Naive thymus-derived CD4-positive, alpha-beta T cell (primary cell): ENCODE results near the gene IRF2. TPM values are rescaled to one million over a fixed set of nuclear protein-coding genes. Genes with fewer than 3 reads are reported as not detected.

Experiments used
- ATAC-seq: fragments of 150-1000 bp; cut with Tn5 transposase; 2 replicates; pipeline ENCODE4 v1.10.0; 2021; ENCODE audit warnings: mild to moderate bottlenecking, moderate library complexity
- CTCF ChIA-PET: fragments of 350-600 bp; sonication (Branson Sonifier 250); formaldehyde crosslinking; loops from one replicate; lab custom pipeline; 2021; ENCODE audit warnings: antibody characterized with exemption; lab: Charles Lee
- POLR2A ChIA-PET: fragments of 350-600 bp; sonication (Branson Sonifier 250); formaldehyde crosslinking; loops from one replicate; lab custom pipeline; 2021; ENCODE audit warnings: antibody characterized with exemption, inconsistent platforms; lab: Charles Lee
- DNase-seq, 9 donors: peaks; one replicate each; pipeline versions ENCODE4 v3.0.0 to v3.0.0-alpha.2; 2020 to 2022; ENCODE audit warnings: mixed read lengths in 1 of 9
- H3K27ac ChIP-seq: one replicate; pipeline ENCODE4 v1.7.0; 2013; ENCODE audit warnings: mild to moderate bottlenecking, low read depth, low read length, moderate library complexity
- H3K27me3 ChIP-seq, 2 donors: one replicate each; pipeline ENCODE4 v1.7.0; 2013; ENCODE audit warnings: low read length in 2 of 2, mild to moderate bottlenecking in 2 of 2, moderate library complexity in 2 of 2; ENCODE audit not compliant: control insufficient read depth in 2 of 2, insufficient read depth in 2 of 2
- H3K36me3 ChIP-seq, 3 experiments: 1 replicate in 2 of 3; 2 replicates in 1 of 3; pipeline ENCODE4 v1.7.0; 2013; ENCODE audit warnings: low read length in 3 of 3, mild to moderate bottlenecking in 3 of 3, moderate library complexity in 1 of 3; ENCODE audit not compliant: insufficient read depth in 3 of 3, control insufficient read depth in 2 of 3
- H3K4me1 ChIP-seq, 2 donors: one replicate each; pipeline ENCODE4 v1.7.0; 2013; ENCODE audit warnings: low read length in 2 of 2, mild to moderate bottlenecking in 2 of 2, moderate library complexity in 1 of 2; ENCODE audit not compliant: control insufficient read depth in 2 of 2, insufficient read depth in 2 of 2
- H3K4me3 ChIP-seq: 2 replicates; pipeline ENCODE4 v1.7.0; 2013; ENCODE audit warnings: mild to moderate bottlenecking, low read length
- H3K9me3 ChIP-seq, 3 experiments: 1 replicate in 2 of 3; 2 replicates in 1 of 3; pipeline ENCODE4 v1.7.0; 2013; ENCODE audit warnings: low read length in 3 of 3; ENCODE audit not compliant: control insufficient read depth in 2 of 3
- H3K27ac Mint-ChIP-seq, 9 donors: one replicate each; pipeline ENCODE4 v1.8.0; 2020 to 2022; ENCODE audit warnings: mixed read lengths in 9 of 9, mild to moderate bottlenecking in 8 of 9, moderate library complexity in 5 of 9, inconsistent platforms in 2 of 9
- H3K27me3 Mint-ChIP-seq, 5 donors: one replicate each; pipeline ENCODE4 v1.8.0; 2021 to 2022; ENCODE audit warnings: mixed read lengths in 5 of 5, mild to moderate bottlenecking in 1 of 5
- H3K36me3 Mint-ChIP-seq, 5 donors: one replicate each; pipeline ENCODE4 v1.8.0; 2020 to 2022; ENCODE audit warnings: mixed read lengths in 5 of 5, mild to moderate bottlenecking in 3 of 5, inconsistent platforms in 1 of 5
- H3K4me1 Mint-ChIP-seq, 7 donors: one replicate each; pipeline ENCODE4 v1.8.0; 2020 to 2022; ENCODE audit warnings: mixed read lengths in 7 of 7, mild to moderate bottlenecking in 3 of 7, inconsistent platforms in 1 of 7
- H3K4me3 Mint-ChIP-seq, 10 donors: one replicate each; pipeline ENCODE4 v1.8.0; 2020 to 2022; ENCODE audit warnings: mild to moderate bottlenecking in 10 of 10, mixed read lengths in 10 of 10, moderate library complexity in 6 of 10, inconsistent platforms in 2 of 10
- H3K9me3 Mint-ChIP-seq, 11 donors: one replicate each; pipeline ENCODE4 v1.8.0; 2020 to 2022; ENCODE audit warnings: mixed read lengths in 11 of 11, mild to moderate bottlenecking in 4 of 11, inconsistent platforms in 1 of 11, moderate library complexity in 1 of 11
- intact Hi-C, 2 donors: fragments of 100-400 bp; cut with micrococcal nuclease; formaldehyde crosslinking; loops; one replicate each; pipeline ENCODE4 v1.15.1; 2023
- polyA plus RNA-seq, 2 donors: library from polyadenylated mRNA; unstranded; fragments of 300-500 nt; fragmentation: Illumina TruSeq; gene quantifications; one replicate each; pipeline ENCODE4 v1.2.3, GENCODE V29; 2021
- total RNA-seq, 6 experiments: library from RNA in 5 of 6; stranded (reverse) in 5 of 6; gene quantifications; 1 replicate in 5 of 6; 2 replicates in 1 of 6; pipeline ENCODE4 v1.2.3 and lab custom pipeline; 2021 to 2026

Gene IRF2
- total and polyA plus RNA-seq, 7 experiments from 2014 or later = 31.2 to 87.0 (median 77.5) TPM

DNA sequence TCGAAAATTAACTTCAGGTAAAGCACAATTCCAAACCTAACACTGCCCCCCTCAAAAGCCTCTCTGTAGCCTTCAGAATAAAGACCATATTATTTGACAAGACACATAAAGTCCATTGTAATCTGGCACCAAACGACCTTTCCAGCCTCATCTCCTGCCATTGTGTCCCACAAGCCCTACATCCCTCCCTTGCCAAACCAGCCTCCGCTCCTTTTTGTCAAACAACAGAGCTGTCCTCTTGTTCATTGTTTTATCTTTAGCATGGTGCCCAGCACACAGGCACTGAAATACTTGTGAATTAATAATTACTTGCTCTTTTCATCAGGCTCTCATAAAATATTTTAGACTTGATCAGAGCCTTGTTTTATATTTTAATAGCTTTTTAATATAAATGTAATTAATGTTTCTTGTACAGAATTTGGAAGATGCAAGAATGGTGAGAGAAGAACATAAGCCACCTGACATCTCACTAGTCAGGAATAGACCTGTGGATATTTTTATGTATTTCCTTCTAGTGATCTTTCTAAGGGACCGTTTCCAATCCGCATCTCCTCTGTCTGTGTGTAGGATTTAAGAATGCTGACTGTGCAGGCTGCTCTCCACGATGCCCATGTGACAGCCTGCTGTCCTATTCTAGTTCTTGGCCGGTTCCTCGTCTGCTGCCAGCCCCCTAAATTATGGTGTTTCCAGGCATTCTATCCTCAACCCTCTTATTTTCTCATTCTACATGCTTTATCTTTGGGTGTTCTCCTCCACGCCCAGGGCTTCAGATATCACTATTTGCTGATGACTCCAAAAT is 3.0 kb upstream of the IRF2 start:
- H3K36me3 ChIP-seq = peaks cover 0 to 15% (median 0%) of the 10 kb centered on the region in 3 experiments
- peaks cover 0 to 4% (median 0%) of the 10 kb centered on the region in 5 donors for H3K27me3 Mint-ChIP-seq
- ChIA-PET POLR2A (interaction anchor here (0.7 to 4.3 kb wide), 6 partner anchors 18 to 63 kb away, joined by 3 to 114 read pairs (median 4); no protein-coding TSS in a partner anchor), CTCF (interaction anchor here (0.5 to 1.3 kb wide), 3 partner anchors 85 to 1026 kb away, joined by 3 to 4 read pairs (median 3); no protein-coding TSS in a partner anchor)
- H3K9me3 Mint-ChIP-seq = peaks cover 0 to 8% (median 0%) of the 10 kb centered on the region in 11 donors
- H3K36me3 Mint-ChIP-seq = peaks cover 0 to 38% (median 15%) of the 10 kb centered on the region in 5 donors
- H3K27ac Mint-ChIP-seq = peak overlapping the region; percentile 83 to 100 (median 98)
- H3K4me3 Mint-ChIP-seq = peak overlapping the region; percentile 89 to 100 (median 99)
- H3K4me3 ChIP-seq = peak overlapping the region; percentile 85
- H3K27me3 ChIP-seq = no peaks in the 10 kb centered on the region
- H3K9me3 ChIP-seq = no peaks in the 10 kb centered on the region
- ATAC-seq (no peak), DNase-seq (no peak)
- peaks cover 31 to 63% (median 59%) of the 10 kb centered on the region in 7 donors for H3K4me1 Mint-ChIP-seq
- peaks cover 13 to 27% of the 10 kb centered on the region in 2 donors for H3K4me1 ChIP-seq
- H3K27ac ChIP-seq = peak overlapping the region; percentile 96
- intact Hi-C loops = loop anchor here (5.0 to 10.0 kb wide), 3 partner anchors 917 to 1717 kb away; partner anchors contain the start of genes ANKRD37 (in 2 of the 2), LRP2BP (in 2 of the 2), CYP4V2 (in 1 of the 2) and DCTD (in 1 of the 2)

DNA sequence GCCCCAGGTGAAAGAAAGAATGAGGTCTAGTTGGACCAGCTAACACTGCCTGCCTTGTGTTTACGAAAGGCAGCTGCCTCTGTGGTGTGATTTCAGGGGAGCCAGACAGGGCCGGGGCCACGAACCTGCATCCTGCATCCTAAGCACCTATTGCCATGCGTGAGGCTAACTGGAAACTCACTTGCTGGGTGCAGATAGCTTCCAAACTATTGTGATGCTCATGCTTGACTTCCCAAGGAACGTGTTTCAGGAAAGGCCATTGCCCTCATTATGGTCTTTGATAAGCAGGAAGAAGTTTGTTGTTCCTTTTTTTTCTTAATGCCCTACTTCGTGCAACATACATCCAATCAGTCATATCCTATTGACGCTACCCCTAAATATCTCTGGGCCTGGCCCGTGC is 2.3 kb upstream of the IRF2 start:
- Histone ChIP-seq H3K4me1 (peaks cover 14 to 27% of the 10 kb centered on the region in 2 donors), H3K4me3 (peak overlapping the region; percentile 85), H3K36me3 (peaks cover 0 to 15% (median 0%) of the 10 kb centered on the region in 3 experiments), H3K27me3 (no peaks in the 10 kb centered on the region), H3K27ac (peak overlapping the region; percentile 96), H3K9me3 (no peaks in the 10 kb centered on the region)
- Mint-ChIP-seq H3K27me3 (peaks cover 0 to 4% (median 0%) of the 10 kb centered on the region in 5 donors), H3K4me3 (peak overlapping the region; percentile 89 to 100 (median 99)), H3K27ac (peak overlapping the region; percentile 83 to 100 (median 98)), H3K9me3 (peaks cover 0 to 8% (median 0%) of the 10 kb centered on the region in 11 donors), H3K4me1 (peaks cover 37 to 68% (median 63%) of the 10 kb centered on the region in 7 donors), H3K36me3 (peaks cover 0 to 36% (median 12%) of the 10 kb centered on the region in 5 donors)
- intact Hi-C loops = loop anchor here (5.0 to 10.0 kb wide), 3 partner anchors 918 to 1718 kb away; partner anchors contain the start of genes ANKRD37 (in 2 of the 2), LRP2BP (in 2 of the 2), CYP4V2 (in 1 of the 2) and DCTD (in 1 of the 2)
- CTCF ChIA-PET = interaction anchor here (0.7 to 1.3 kb wide), 2 partner anchors 85 to 213 kb away, joined by 3 read pairs; no protein-coding TSS in a partner anchor
- ATAC-seq (no peak), DNase-seq (peak in 6 of 9 donors; percentile 14 to 29 (median 24))
- POLR2A ChIA-PET = interaction anchor here (1.4 to 4.3 kb wide), 4 partner anchors 26 to 63 kb away, joined by 3 to 114 read pairs (median 8); no protein-coding TSS in a partner anchor

DNA sequence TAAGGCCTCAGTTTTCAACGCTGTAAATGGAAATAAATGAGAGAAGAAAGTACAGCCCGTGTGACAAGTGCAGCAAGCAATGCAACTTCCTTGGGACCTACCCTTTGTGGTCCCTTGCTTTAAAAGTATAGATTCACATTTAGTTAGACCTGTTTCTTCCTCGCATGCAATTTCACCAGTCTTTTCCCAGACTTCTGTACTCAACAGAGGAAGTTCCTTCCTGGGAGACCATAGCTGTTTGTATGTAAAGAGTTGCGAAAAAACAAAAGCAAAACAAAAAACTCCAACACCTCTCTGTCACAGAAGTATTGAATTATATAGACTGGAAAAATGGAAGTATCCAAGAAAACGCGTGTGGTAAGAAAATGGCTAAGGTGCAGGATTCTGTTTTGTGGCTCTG is 1.1 kb upstream of the IRF2 start:
- ChIA-PET POLR2A (interaction anchor here (0.7 to 4.3 kb wide), 14 partner anchors 14 to 949 kb away, joined by 3 to 114 read pairs (median 6); partner anchors contain the start of gene CASP3), CTCF (interaction anchor here (1.4 to 1.5 kb wide), 2 partner anchors 8 to 212 kb away, joined by 3 to 7 read pairs; no protein-coding TSS in a partner anchor)
- Mint-ChIP-seq H3K4me3 (peak overlapping the region; percentile 97 to 100 (median 99)), H3K4me1 (peaks cover 39 to 71% (median 63%) of the 10 kb centered on the region in 7 donors), H3K27me3 (peaks cover 0 to 4% (median 0%) of the 10 kb centered on the region in 5 donors), H3K9me3 (peaks cover 0 to 8% (median 0%) of the 10 kb centered on the region in 11 donors), H3K27ac (peak overlapping the region; percentile 95 to 100 (median 99)), H3K36me3 (peaks cover 0 to 30% (median 6%) of the 10 kb centered on the region in 5 donors)
- Histone ChIP-seq H3K4me3 (peak overlapping the region; percentile 85), H3K4me1 (peaks cover 23 to 34% of the 10 kb centered on the region in 2 donors), H3K27me3 (no peaks in the 10 kb centered on the region), H3K9me3 (no peaks in the 10 kb centered on the region), H3K27ac (peak overlapping the region; percentile 96), H3K36me3 (peaks cover 0 to 15% (median 0%) of the 10 kb centered on the region in 3 experiments)
- DNase-seq = no peak
- intact Hi-C loops = loop anchor here (1.0 to 10.0 kb wide), 8 partner anchors 17 to 1719 kb away; partner anchors contain the start of genes ANKRD37 (in 2 of the 2), LRP2BP (in 2 of the 2), CDKN2AIP (in 1 of the 2) and CYP4V2 (in 1 of the 2)
- no peak for ATAC-seq

DNA sequence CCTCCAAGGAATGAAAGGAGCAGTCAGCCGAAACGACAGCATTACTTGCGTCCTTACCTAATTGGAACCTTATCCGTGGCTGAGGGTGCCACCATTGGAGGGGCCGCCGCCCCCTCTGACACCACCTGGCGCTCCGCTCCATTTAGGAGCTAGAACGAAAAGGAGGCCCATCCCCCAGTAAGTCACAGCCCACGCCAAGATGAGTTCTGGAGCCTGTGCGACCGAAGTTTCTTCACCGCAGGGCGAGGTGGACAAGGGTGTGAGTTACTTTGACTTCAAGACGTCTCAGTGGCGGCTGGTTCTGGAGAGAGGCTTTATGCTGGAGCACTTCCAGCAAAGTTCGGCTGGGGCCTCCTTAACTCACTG is 729 bp upstream of the IRF2 start:
- intact Hi-C loops = loop anchor here (1.0 to 10.0 kb wide), 8 partner anchors 16 to 1720 kb away; partner anchors contain the start of genes ANKRD37 (in 2 of the 2), LRP2BP (in 2 of the 2), CDKN2AIP (in 1 of the 2) and CYP4V2 (in 1 of the 2)
- peak in 4 of 9 donors; percentile 49 to 71 (median 59) for DNase-seq
- peak; percentile 27 for ATAC-seq
- H3K36me3 ChIP-seq = peaks cover 0 to 15% (median 0%) of the 10 kb centered on the region in 3 experiments
- peak overlapping the region; percentile 85 for H3K4me3 ChIP-seq
- peaks cover 0 to 4% (median 0%) of the 10 kb centered on the region in 5 donors for H3K27me3 Mint-ChIP-seq
- peaks cover 0 to 30% (median 5%) of the 10 kb centered on the region in 5 donors for H3K36me3 Mint-ChIP-seq
- H3K27ac ChIP-seq = peak overlapping the region; percentile 96
- peaks cover 39 to 71% (median 66%) of the 10 kb centered on the region in 7 donors for H3K4me1 Mint-ChIP-seq
- H3K27me3 ChIP-seq = no peaks in the 10 kb centered on the region
- peaks cover 0 to 8% (median 0%) of the 10 kb centered on the region in 11 donors for H3K9me3 Mint-ChIP-seq
- H3K27ac Mint-ChIP-seq = peak overlapping the region; percentile 95 to 100 (median 99)
- peaks cover 23 to 34% of the 10 kb centered on the region in 2 donors for H3K4me1 ChIP-seq
- no peaks in the 10 kb centered on the region for H3K9me3 ChIP-seq
- POLR2A ChIA-PET = interaction anchor here (0.7 to 4.3 kb wide), 20 partner anchors 15 to 949 kb away, joined by 3 to 114 read pairs (median 4); partner anchors contain the start of genes CASP3 and PRIMPOL
- CTCF ChIA-PET = interaction anchor here (1.4 to 1.5 kb wide), 2 partner anchors 8 to 211 kb away, joined by 3 to 7 read pairs; no protein-coding TSS in a partner anchor
- peak overlapping the region; percentile 97 to 100 (median 99) for H3K4me3 Mint-ChIP-seq

DNA sequence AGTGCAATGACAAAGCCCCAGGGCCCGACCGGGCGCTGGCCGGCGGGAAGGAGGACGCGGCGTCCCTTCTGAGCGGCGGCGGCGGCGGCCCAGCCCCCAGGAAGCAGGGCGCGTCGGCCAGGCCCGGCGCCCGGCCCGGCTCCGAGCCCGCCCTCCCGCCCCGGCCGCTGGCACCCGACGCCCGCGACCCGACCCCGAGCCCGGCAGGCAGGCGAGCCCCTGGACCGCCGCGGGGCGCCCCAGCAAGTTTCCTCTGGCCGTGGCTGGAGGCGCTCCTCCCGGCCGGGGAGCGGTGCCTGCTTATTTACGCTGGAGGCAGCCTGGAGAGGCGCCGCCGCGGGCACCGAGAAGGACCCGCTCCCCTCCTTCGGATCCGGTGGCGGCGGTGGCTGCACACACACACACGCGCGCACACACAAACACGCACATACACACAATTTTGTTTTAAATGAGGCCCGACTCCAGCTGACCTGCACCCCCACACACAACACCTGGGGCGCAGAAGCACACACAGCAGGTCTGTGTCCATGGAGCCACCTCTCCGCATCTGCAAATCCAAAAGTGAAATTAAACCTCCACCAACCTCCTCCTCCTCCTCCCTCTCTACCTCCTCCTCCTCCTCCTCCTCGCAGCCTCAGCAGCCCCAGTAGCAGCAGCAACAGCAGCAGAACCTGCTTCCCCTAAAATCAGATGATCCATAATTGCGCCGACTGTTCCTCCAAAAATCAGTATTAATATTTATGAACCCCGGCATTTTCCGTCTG is 669 bp downstream of the IRF2 start:
- Histone ChIP-seq H3K27ac (peak overlapping the region; percentile 96), H3K36me3 (peaks cover 0 to 18% (median 0%) of the 10 kb centered on the region in 3 experiments), H3K4me3 (peak overlapping the region; percentile 89), H3K4me1 (peaks cover 27 to 34% of the 10 kb centered on the region in 2 donors), H3K9me3 (no peaks in the 10 kb centered on the region), H3K27me3 (no peaks in the 10 kb centered on the region)
- peaks cover 0 to 4% (median 0%) of the 10 kb centered on the region in 5 donors for H3K27me3 Mint-ChIP-seq
- H3K27ac Mint-ChIP-seq = peak overlapping the region; percentile 95 to 100 (median 99)
- H3K9me3 Mint-ChIP-seq = peaks cover 0 to 8% (median 0%) of the 10 kb centered on the region in 11 donors
- peaks cover 39 to 71% (median 64%) of the 10 kb centered on the region in 7 donors for H3K4me1 Mint-ChIP-seq
- peak; percentile 47 for ATAC-seq
- H3K4me3 Mint-ChIP-seq = peak overlapping the region; percentile 97 to 100 (median 99)
- ChIA-PET CTCF (interaction anchor here (0.6 to 1.5 kb wide), 4 partner anchors 10 to 210 kb away, joined by 3 to 7 read pairs (median 4); no protein-coding TSS in a partner anchor), POLR2A (interaction anchor here (0.7 to 4.3 kb wide), 19 partner anchors 11 to 969 kb away, joined by 3 to 114 read pairs (median 6); partner anchors contain the start of genes CASP3 and PRIMPOL)
- intact Hi-C loops = loop anchor here (1.0 to 10.0 kb wide), 29 partner anchors 12 to 1721 kb away; partner anchors contain the start of genes ANKRD37 (in 2 of the 2), CASP3 (in 2 of the 2), CENPU (in 2 of the 2) and LRP2BP (in 2 of the 2)
- peaks cover 0 to 30% (median 5%) of the 10 kb centered on the region in 5 donors for H3K36me3 Mint-ChIP-seq
- peak; percentile 10 to 77 (median 64) for DNase-seq
